ENCODE measurements around the gene ULK4. TPM values are rescaled to one million over a fixed set of nuclear protein-coding genes. Genes with fewer than 3 reads are reported as not detected.
"Not testable (repeated sequence)": the region's sequence is repeated elsewhere in the genome, so short reads cannot be mapped to it uniquely, and the experiment has no call there.

Gene ULK4
- total and polyA plus RNA-seq, 9 donors, result 2.4 to 58.7 (median 7.3) TPM

GRCh38 chr3:41679374-41679773, 282.5 kb downstream of the ULK4 start:
- no peak overlapping the region for H3K27ac ChIP-seq
- no peaks in the 10 kb centered on the region for H3K27me3 ChIP-seq
- TF ChIP-seq EP300 (IDR thresholded peaks at IDR 0.05) (no peak), POLR2A (IDR thresholded peaks at IDR 0.05) (no peak), CTCF (IDR thresholded peaks at IDR 0.05) (no peak)
- no peaks in the 10 kb centered on the region for H3K9me3 ChIP-seq
- H3K4me3 ChIP-seq, result no peak overlapping the region
- H3K36me3 ChIP-seq, result no peaks in the 10 kb centered on the region
- 96 to 98% (median 98%) methylated on average over 1 of the region's 1 CpG for WGBS, 3 donors
- peaks cover 1% of the 10 kb centered on the region for H3K4me1 ChIP-seq (ENCODE audit: insufficient read depth)
- no peak for DNase-seq
- intact Hi-C loops (cut with DNase I), result no loop called here

- H3K4me3 ChIP-seq; intact Hi-C loops (cut with DNase I); H3K4me1 ChIP-seq (ENCODE audit: insufficient read depth); H3K9me3 ChIP-seq; H3K27me3 ChIP-seq; DNase-seq; H3K36me3 ChIP-seq; H3K27ac ChIP-seq: not testable (repeated sequence)
- 95 to 97% (median 96%) methylated on average over 7 of the region's 7 CpGs for WGBS, 3 donors
Observed at GRCh38 chr3:41675102-41675501, 286.8 kb downstream of the ULK4 start.

GRCh38 chr3:41674449-41674848, 287.5 kb downstream of the ULK4 start:
- no peak for TF ChIP-seq EP300 (IDR thresholded peaks at IDR 0.05)
- TF ChIP-seq CTCF (IDR thresholded peaks at IDR 0.05), result no peak
- no peak for TF ChIP-seq POLR2A (IDR thresholded peaks at IDR 0.05)

GRCh38 chr3:41673650-41674049, 288.3 kb downstream of the ULK4 start:
- DNase-seq, result no peak
- Histone ChIP-seq H3K27ac (no peak overlapping the region), H3K9me3 (no peaks in the 10 kb centered on the region), H3K36me3 (no peaks in the 10 kb centered on the region), H3K4me1 (ENCODE audit: insufficient read depth) (no peaks in the 10 kb centered on the region), H3K27me3 (no peaks in the 10 kb centered on the region), H3K4me3 (no peak overlapping the region)
- no peak for TF ChIP-seq EP300 (IDR thresholded peaks at IDR 0.05)
- no peak for TF ChIP-seq CTCF (IDR thresholded peaks at IDR 0.05)
- TF ChIP-seq POLR2A (IDR thresholded peaks at IDR 0.05), result no peak
- 47 to 58% (median 47%) methylated on average over 2 of the region's 2 CpGs for WGBS, 3 donors
- intact Hi-C loops (cut with DNase I), result loop anchor here in 1 of 4 donors (5.0 kb wide), 1 partner anchor 764 kb away; no protein-coding TSS in a partner anchor

More at GRCh38 chr3:41674449-41674848, 287.5 kb downstream of the ULK4 start:
- intact Hi-C loops (cut with DNase I), result loop anchor here in 1 of 4 donors (5.0 kb wide), 1 partner anchor 763 kb away; no protein-coding TSS in a partner anchor
- Histone ChIP-seq H3K27ac (no peak overlapping the region), H3K36me3 (no peaks in the 10 kb centered on the region), H3K27me3 (no peaks in the 10 kb centered on the region), H3K9me3 (no peaks in the 10 kb centered on the region), H3K4me1 (ENCODE audit: insufficient read depth) (no peaks in the 10 kb centered on the region), H3K4me3 (no peak overlapping the region)
- WGBS, 3 donors, result 68 to 72% (median 68%) methylated on average over 4 of the region's 4 CpGs
- DNase-seq, result no peak

- Histone ChIP-seq H3K27me3 (no peaks in the 10 kb centered on the region), H3K9me3 (no peaks in the 10 kb centered on the region), H3K36me3 (no peaks in the 10 kb centered on the region), H3K4me1 (ENCODE audit: insufficient read depth) (no peaks in the 10 kb centered on the region), H3K4me3 (no peak overlapping the region), H3K27ac (no peak overlapping the region)
- no peak for TF ChIP-seq CTCF (IDR thresholded peaks at IDR 0.05)
- TF ChIP-seq POLR2A (IDR thresholded peaks at IDR 0.05), result no peak
- no peak for TF ChIP-seq EP300 (IDR thresholded peaks at IDR 0.05)
- intact Hi-C loops (cut with DNase I), result no loop called here
- no peak for DNase-seq
Observed at GRCh38 chr3:41668379-41668778, 293.5 kb downstream of the ULK4 start.

All from ovary (tissue), 9 donors.